ENCODE measurements around the gene PRCD. TPM values are rescaled to one million over a fixed set of nuclear protein-coding genes. Genes with fewer than 3 reads are reported as not detected.

PRCD gene
- polyA plus RNA-seq, 3 donors: 3.0 to 6.0 (median 3.9) TPM

GRCh38 chr17:76535788-76536510, 3.9 kb upstream of the PRCD start:
- no peak for DNase-seq (ENCODE audit: extremely low read depth in 1 of 11, low read depth in 9 of 11, low spot score in 4 of 11)

- no peak for DNase-seq (ENCODE audit: extremely low read depth in 1 of 11, low read depth in 9 of 11, low spot score in 4 of 11)
These were observed 3.1 kb upstream of the PRCD start for GRCh38 chr17:76536511-76537287.

- DNase-seq (ENCODE audit: extremely low read depth in 1 of 11, low read depth in 9 of 11, low spot score in 4 of 11): no peak
These were observed 2.6 kb upstream of the PRCD start for GRCh38 chr17:76537288-76537577.

- no peak for DNase-seq (ENCODE audit: extremely low read depth in 1 of 11, low read depth in 9 of 11, low spot score in 4 of 11)
These were observed 2.1 kb upstream of the PRCD start, which contains the start of gene CYGB for GRCh38 chr17:76537578-76538280. TSS of gene CYGB (minus strand) at chr17:76537709. CDS start at chr17:76537542, 167 bp downstream.

GRCh38 chr17:76538281-76538931, 1.4 kb upstream of the PRCD start:
- DNase-seq (ENCODE audit: extremely low read depth in 1 of 11, low read depth in 9 of 11, low spot score in 4 of 11): no peak

- DNase-seq (ENCODE audit: extremely low read depth in 1 of 11, low read depth in 9 of 11, low spot score in 4 of 11): no peak
These were observed 788 bp upstream of the PRCD start for GRCh38 chr17:76538941-76539570.

- DNase-seq (ENCODE audit: extremely low read depth in 1 of 11, low read depth in 9 of 11, low spot score in 4 of 11): peak; percentile 86 to 98 (median 93)
These were observed 797 bp downstream of the PRCD start for GRCh38 chr17:76540381-76541300.

- DNase-seq (ENCODE audit: extremely low read depth in 1 of 11, low read depth in 9 of 11, low spot score in 4 of 11): no peak
These were observed 2.1 kb downstream of the PRCD start for GRCh38 chr17:76541739-76542454.

- DNase-seq (ENCODE audit: extremely low read depth in 1 of 11, low read depth in 9 of 11, low spot score in 4 of 11): no peak
These were observed 2.7 kb downstream of the PRCD start for GRCh38 chr17:76542566-76542971.

- DNase-seq (ENCODE audit: extremely low read depth in 1 of 11, low read depth in 9 of 11, low spot score in 4 of 11): no peak
These were observed 3.1 kb downstream of the PRCD start for GRCh38 chr17:76542984-76543383.

- DNase-seq (ENCODE audit: extremely low read depth in 1 of 11, low read depth in 9 of 11, low spot score in 4 of 11): no peak
These were observed 3.6 kb downstream of the PRCD start for GRCh38 chr17:76543482-76543825.

- no peak for DNase-seq (ENCODE audit: extremely low read depth in 1 of 11, low read depth in 9 of 11, low spot score in 4 of 11)
These were observed 4.1 kb downstream of the PRCD start for GRCh38 chr17:76543826-76544545.

GRCh38 chr17:76544546-76545365, 4.9 kb downstream of the PRCD start:
- no peak for DNase-seq (ENCODE audit: extremely low read depth in 1 of 11, low read depth in 9 of 11, low spot score in 4 of 11)

- DNase-seq (ENCODE audit: extremely low read depth in 1 of 11, low read depth in 9 of 11, low spot score in 4 of 11): no peak
These were observed 6.2 kb downstream of the PRCD start for GRCh38 chr17:76545918-76546555.

- no peak for DNase-seq (ENCODE audit: extremely low read depth in 1 of 11, low read depth in 9 of 11, low spot score in 4 of 11)
These were observed 6.8 kb downstream of the PRCD start for GRCh38 chr17:76546556-76547182.

Measured in renal cortex interstitium (tissue), 11 donors.